ENCODE data around the gene IKZF2. TPM values are rescaled to one million over a fixed set of nuclear protein-coding genes. Genes with fewer than 3 reads are reported as not detected.

Gene IKZF2
- total RNA-seq, 1 donor from 2014 or later = 4.0 TPM

GRCh38 chr2:213149294-213149875 lies 2.0 kb downstream of the IKZF2 start:
- Mint-ChIP-seq H3K27me3 (ENCODE audit: unreplicated experiment) (peaks cover 2% of the 10 kb centered on the region), H3K4me1 (ENCODE audit: unreplicated experiment) (peaks cover 20% of the 10 kb centered on the region), H3K4me3 (ENCODE audit: unreplicated experiment) (peak overlapping the region; percentile 95), H3K36me3 (ENCODE audit: low read depth, unreplicated experiment) (no peaks in the 10 kb centered on the region), H3K27ac (ENCODE audit: unreplicated experiment) (no peak overlapping the region), H3K9me3 (ENCODE audit: unreplicated experiment) (no peaks in the 10 kb centered on the region)
- no peak for TF ChIP-seq CTCF (IDR thresholded peaks at IDR 0.05; ENCODE audit: unreplicated experiment)
- DNase-seq (ENCODE audit: low spot score) = no peak

GRCh38 chr2:213148572-213149261 lies 2.7 kb downstream of the IKZF2 start:
- DNase-seq (ENCODE audit: low spot score) = no peak
- Mint-ChIP-seq H3K4me3 (ENCODE audit: unreplicated experiment) (no peak overlapping the region), H3K9me3 (ENCODE audit: unreplicated experiment) (no peaks in the 10 kb centered on the region), H3K27me3 (ENCODE audit: unreplicated experiment) (peaks cover 2% of the 10 kb centered on the region), H3K4me1 (ENCODE audit: unreplicated experiment) (peaks cover 20% of the 10 kb centered on the region), H3K36me3 (ENCODE audit: low read depth, unreplicated experiment) (no peaks in the 10 kb centered on the region), H3K27ac (ENCODE audit: unreplicated experiment) (no peak overlapping the region)
- TF ChIP-seq CTCF (IDR thresholded peaks at IDR 0.05; ENCODE audit: unreplicated experiment) = no peak

- Mint-ChIP-seq H3K9me3 (ENCODE audit: unreplicated experiment) (no peaks in the 10 kb centered on the region), H3K4me1 (ENCODE audit: unreplicated experiment) (peaks cover 18% of the 10 kb centered on the region), H3K4me3 (ENCODE audit: unreplicated experiment) (no peak overlapping the region), H3K27me3 (ENCODE audit: unreplicated experiment) (peaks cover 2% of the 10 kb centered on the region), H3K27ac (ENCODE audit: unreplicated experiment) (no peak overlapping the region), H3K36me3 (ENCODE audit: low read depth, unreplicated experiment) (no peaks in the 10 kb centered on the region)
- no peak for TF ChIP-seq CTCF (IDR thresholded peaks at IDR 0.05; ENCODE audit: unreplicated experiment)
- no peak for DNase-seq (ENCODE audit: low spot score)
Measured at GRCh38 chr2:213147538-213147937, 3.9 kb downstream of the IKZF2 start.

GRCh38 chr2:213145715-213146242 lies 5.6 kb downstream of the IKZF2 start:
- Mint-ChIP-seq H3K36me3 (ENCODE audit: low read depth, unreplicated experiment) (no peaks in the 10 kb centered on the region), H3K27ac (ENCODE audit: unreplicated experiment) (no peak overlapping the region), H3K27me3 (ENCODE audit: unreplicated experiment) (peaks cover 2% of the 10 kb centered on the region), H3K9me3 (ENCODE audit: unreplicated experiment) (no peaks in the 10 kb centered on the region), H3K4me3 (ENCODE audit: unreplicated experiment) (no peak overlapping the region), H3K4me1 (ENCODE audit: unreplicated experiment) (peaks cover 11% of the 10 kb centered on the region)
- no peak for TF ChIP-seq CTCF (IDR thresholded peaks at IDR 0.05; ENCODE audit: unreplicated experiment)
- DNase-seq (ENCODE audit: low spot score) = no peak

- H3K36me3 Mint-ChIP-seq (ENCODE audit: low read depth, unreplicated experiment) = no peaks in the 10 kb centered on the region
- H3K4me1 Mint-ChIP-seq (ENCODE audit: unreplicated experiment) = no peaks in the 10 kb centered on the region
- TF ChIP-seq CTCF (IDR thresholded peaks at IDR 0.05; ENCODE audit: unreplicated experiment) = no peak
- H3K27me3 Mint-ChIP-seq (ENCODE audit: unreplicated experiment) = peaks cover 2% of the 10 kb centered on the region
- no peak overlapping the region for H3K4me3 Mint-ChIP-seq (ENCODE audit: unreplicated experiment)
- no peak for DNase-seq (ENCODE audit: low spot score)
- H3K9me3 Mint-ChIP-seq (ENCODE audit: unreplicated experiment) = no peaks in the 10 kb centered on the region
- no peak overlapping the region for H3K27ac Mint-ChIP-seq (ENCODE audit: unreplicated experiment)
Measured at GRCh38 chr2:213137064-213137463, 14.3 kb downstream of the IKZF2 start.
